RWPE2 (cell line): Measurements from ENCODE around the gene LRP1-AS.

Experiments
- ATAC-seq: fragments of 200-7000 bp; cut with Tn5 transposase; 3 replicates; pipeline ENCODE4 v1.9.1; 2021; ENCODE audit warnings: low read depth
- DNase-seq: peaks from one replicate; pipeline ENCODE4 v3.0.0-alpha.2; 2020; ENCODE audit warnings: low spot score
- H3K27ac ChIP-seq: fragments of 450-650 bp; 2 replicates; pipeline ENCODE4 v1.5.1; 2017; ENCODE audit warnings: mild to moderate bottlenecking; ENCODE audit not compliant: poor library complexity, severe bottlenecking
- H3K27me3 ChIP-seq: fragments of 250-450 bp; sonication (Bioruptor Pico); 2 replicates; pipeline ENCODE4 v1.5.1; 2021; ENCODE audit warnings: mild to moderate bottlenecking, moderate library complexity; ENCODE audit not compliant: insufficient read depth, poor library complexity, severe bottlenecking
- H3K36me3 ChIP-seq: fragments of 250-450 bp; sonication (Bioruptor Pico); 2 replicates; pipeline ENCODE4 v1.5.1; 2020; ENCODE audit warnings: low read depth, mild to moderate bottlenecking, moderate library complexity
- H3K4me1 ChIP-seq: fragments of 250-450 bp; sonication (Bioruptor Pico); 2 replicates; pipeline ENCODE4 v1.5.1; 2021; ENCODE audit warnings: mild to moderate bottlenecking, moderate library complexity; ENCODE audit not compliant: insufficient read depth, poor library complexity, severe bottlenecking
- H3K4me3 ChIP-seq: fragments of 250-450 bp; sonication (Bioruptor Pico); 2 replicates; pipeline ENCODE4 v1.5.1; 2021; ENCODE audit warnings: mild to moderate bottlenecking, moderate library complexity; ENCODE audit not compliant: severe bottlenecking
- H3K9me3 ChIP-seq: fragments of 250-450 bp; sonication (Bioruptor Pico); 2 replicates; pipeline ENCODE4 v1.5.1; 2021; ENCODE audit warnings: mild to moderate bottlenecking, moderate library complexity; ENCODE audit not compliant: severe bottlenecking
- TF ChIP-seq, protein P1 (sequence below): fragments of 450-650 bp; IDR thresholded peaks from one replicate; pipeline ENCODE4 v1.5.1; 2017; ENCODE audit warnings: mild to moderate bottlenecking, moderate library complexity; ENCODE audit not compliant: poor library complexity, severe bottlenecking

Gene LRP1-AS

DNA sequence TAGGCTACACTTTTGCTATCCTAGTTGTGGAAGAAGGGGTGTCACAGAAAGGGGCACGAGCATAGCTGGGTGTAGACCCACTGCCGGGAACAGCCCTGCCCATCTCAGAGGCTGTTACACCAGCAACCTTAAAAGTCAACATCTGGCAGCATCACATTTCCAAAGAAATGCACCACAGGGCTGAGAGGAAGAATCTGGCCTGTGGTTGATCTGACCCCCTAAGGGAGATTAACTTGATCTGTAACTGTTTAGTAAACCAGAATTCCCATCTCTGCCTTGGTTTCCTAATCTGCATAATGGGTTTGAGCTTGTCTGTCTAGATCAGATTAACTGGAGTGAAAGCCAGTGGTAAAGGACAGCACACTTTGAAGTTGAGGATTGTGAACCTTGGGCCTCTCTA is 1.3 kb downstream of the LRP1-AS start:
- H3K27me3 ChIP-seq = no peaks in the 10 kb centered on the region
- DNase-seq (no peak), ATAC-seq (no peak)
- peaks cover 20% of the 10 kb centered on the region for H3K36me3 ChIP-seq
- H3K4me1 ChIP-seq = peaks cover 12% of the 10 kb centered on the region
- H3K9me3 ChIP-seq = no peaks in the 10 kb centered on the region
- H3K4me3 ChIP-seq = no peak overlapping the region
- TF ChIP-seq, protein P1, sequence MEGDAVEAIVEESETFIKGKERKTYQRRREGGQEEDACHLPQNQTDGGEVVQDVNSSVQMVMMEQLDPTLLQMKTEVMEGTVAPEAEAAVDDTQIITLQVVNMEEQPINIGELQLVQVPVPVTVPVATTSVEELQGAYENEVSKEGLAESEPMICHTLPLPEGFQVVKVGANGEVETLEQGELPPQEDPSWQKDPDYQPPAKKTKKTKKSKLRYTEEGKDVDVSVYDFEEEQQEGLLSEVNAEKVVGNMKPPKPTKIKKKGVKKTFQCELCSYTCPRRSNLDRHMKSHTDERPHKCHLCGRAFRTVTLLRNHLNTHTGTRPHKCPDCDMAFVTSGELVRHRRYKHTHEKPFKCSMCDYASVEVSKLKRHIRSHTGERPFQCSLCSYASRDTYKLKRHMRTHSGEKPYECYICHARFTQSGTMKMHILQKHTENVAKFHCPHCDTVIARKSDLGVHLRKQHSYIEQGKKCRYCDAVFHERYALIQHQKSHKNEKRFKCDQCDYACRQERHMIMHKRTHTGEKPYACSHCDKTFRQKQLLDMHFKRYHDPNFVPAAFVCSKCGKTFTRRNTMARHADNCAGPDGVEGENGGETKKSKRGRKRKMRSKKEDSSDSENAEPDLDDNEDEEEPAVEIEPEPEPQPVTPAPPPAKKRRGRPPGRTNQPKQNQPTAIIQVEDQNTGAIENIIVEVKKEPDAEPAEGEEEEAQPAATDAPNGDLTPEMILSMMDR = no peak
- H3K27ac ChIP-seq = no peak overlapping the region

DNA sequence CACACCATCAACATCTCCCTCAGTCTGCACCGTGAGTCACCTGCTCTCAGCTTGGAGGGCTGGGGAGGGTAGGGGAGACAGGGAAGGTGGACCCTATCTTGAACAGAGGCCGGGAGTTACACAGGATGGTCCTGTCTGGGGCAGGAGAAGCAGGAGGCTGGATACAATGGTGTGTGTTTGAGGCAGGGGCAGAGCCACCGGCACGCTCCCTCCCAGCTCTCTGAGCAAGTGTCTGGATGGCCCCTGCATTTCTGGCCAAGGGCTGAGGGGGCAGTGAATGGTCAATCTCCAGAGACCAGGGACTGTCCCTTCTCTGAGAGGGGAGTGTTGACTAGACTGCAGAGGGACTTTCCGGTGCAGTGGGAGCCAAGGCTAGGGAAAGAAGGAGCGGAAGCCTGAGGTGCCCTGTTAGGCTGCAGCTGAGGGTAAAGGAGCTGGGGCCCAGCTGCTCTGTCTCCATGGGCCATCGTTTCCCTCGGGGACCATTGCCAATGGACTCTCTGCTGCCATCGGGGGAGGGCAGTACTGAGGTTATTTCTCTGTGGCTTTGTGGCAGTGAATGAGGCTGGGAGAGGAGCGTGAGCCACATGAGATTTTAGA is 1.9 kb downstream of the LRP1-AS start:
- DNase-seq (no peak), ATAC-seq (no peak)
- Histone ChIP-seq H3K27ac (no peak overlapping the region), H3K27me3 (no peaks in the 10 kb centered on the region), H3K36me3 (peaks cover 20% of the 10 kb centered on the region), H3K4me1 (peaks cover 12% of the 10 kb centered on the region), H3K9me3 (no peaks in the 10 kb centered on the region), H3K4me3 (no peak overlapping the region)
- TF ChIP-seq, protein P1 = no peak

DNA sequence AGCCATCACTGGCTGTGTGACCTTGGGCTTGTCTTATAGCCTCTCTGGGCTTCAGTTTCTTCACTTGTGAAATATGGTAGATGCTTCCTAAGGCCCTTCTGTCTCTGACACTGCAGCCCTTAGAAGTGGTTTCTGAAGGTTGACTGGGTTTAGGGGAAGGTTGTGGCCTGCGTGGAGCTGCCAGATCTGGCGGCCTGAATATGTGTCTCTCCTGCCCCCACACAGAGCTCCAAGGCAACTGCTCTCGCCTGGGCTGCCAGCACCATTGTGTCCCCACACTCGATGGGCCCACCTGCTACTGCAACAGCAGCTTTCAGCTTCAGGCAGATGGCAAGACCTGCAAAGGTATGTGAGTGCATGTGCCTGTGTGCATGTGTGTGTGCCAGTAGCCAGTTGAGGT is 4.0 kb downstream of the LRP1-AS start:
- TF ChIP-seq, protein P1 = no peak
- Histone ChIP-seq H3K36me3 (peaks cover 30% of the 10 kb centered on the region), H3K27me3 (no peaks in the 10 kb centered on the region), H3K4me3 (no peak overlapping the region), H3K9me3 (no peaks in the 10 kb centered on the region), H3K27ac (no peak overlapping the region), H3K4me1 (peaks cover under 1% of the 10 kb centered on the region)
- DNase-seq (no peak), ATAC-seq (no peak)

DNA sequence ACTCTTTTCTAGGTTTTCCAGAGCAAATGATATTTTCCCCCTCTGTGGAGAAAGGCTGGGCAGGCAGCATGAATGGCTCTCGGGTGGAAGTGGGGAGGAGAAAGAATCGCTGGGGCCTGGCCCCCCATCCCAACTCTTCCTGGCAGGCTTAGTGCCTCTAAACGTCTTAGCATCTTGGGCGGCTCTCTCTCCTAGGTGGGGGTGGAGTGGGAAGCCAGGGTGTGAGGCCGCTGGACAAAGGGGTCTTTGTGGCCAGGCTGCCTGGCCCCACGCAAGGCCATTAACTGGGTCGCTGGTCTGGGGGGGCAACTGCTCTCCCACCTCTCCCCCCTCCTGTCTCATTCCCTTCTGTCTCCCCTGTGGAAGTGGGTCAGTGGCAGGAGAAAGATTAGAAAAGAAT is 4.7 kb downstream of the LRP1-AS start:
- H3K36me3 ChIP-seq = peaks cover 30% of the 10 kb centered on the region

DNA sequence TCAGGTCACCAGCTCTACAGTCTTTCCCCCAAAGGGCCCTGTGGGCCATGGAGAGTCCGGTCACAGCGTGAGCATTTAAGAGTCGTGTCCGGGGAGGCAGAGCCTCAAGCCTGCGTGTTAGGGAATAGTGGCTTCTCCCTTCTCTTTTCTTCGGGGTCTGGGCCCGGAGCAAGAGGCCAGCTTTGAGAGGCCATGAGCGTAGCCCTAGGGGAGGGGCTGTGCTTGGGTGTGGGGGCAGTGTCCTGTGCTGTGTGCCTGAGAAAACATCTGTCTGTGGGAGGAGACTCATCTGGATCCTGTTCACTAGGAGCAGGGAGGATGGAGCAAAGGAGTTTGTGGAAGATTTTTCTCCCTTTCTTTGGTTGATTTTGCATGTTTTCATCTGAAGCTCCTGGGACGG is 5.3 kb downstream of the LRP1-AS start:
- no peaks in the 10 kb centered on the region for H3K4me1 ChIP-seq
- no peak overlapping the region for H3K27ac ChIP-seq
- ATAC-seq (no peak), DNase-seq (no peak)
- H3K27me3 ChIP-seq = no peaks in the 10 kb centered on the region
- H3K9me3 ChIP-seq = no peaks in the 10 kb centered on the region
- TF ChIP-seq, protein P1 = no peak
- H3K4me3 ChIP-seq = no peak overlapping the region
- H3K36me3 ChIP-seq = peaks cover 30% of the 10 kb centered on the region

More for the DNA sequence above, 4.7 kb downstream of the LRP1-AS start:
- Histone ChIP-seq H3K4me1 (no peaks in the 10 kb centered on the region), H3K9me3 (no peaks in the 10 kb centered on the region), H3K27ac (no peak overlapping the region), H3K27me3 (no peaks in the 10 kb centered on the region), H3K4me3 (no peak overlapping the region)
- no peak for DNase-seq
- TF ChIP-seq, protein P1 = no peak
- no peak for ATAC-seq
